Nephron (organoid): Measurements from ENCODE around the gene PSMC3.
A peak's percentile ranks its signal among the peaks of the same experiment; 100 is the strongest.

Experiments used
- H3K27ac Mint-ChIP-seq, 3 experiments: 2 replicates each; pipeline ENCODE4 v1.8.0; 2020; ENCODE audit warnings: mixed read lengths in 3 of 3, mild to moderate bottlenecking in 2 of 3, moderate library complexity in 1 of 3
- H3K27me3 Mint-ChIP-seq: 2 replicates; pipeline ENCODE4 v1.8.0; 2021; ENCODE audit warnings: low read depth, mild to moderate bottlenecking, moderate library complexity, mixed read lengths
- H3K36me3 Mint-ChIP-seq: 2 replicates; pipeline ENCODE4 v1.8.0; 2020; ENCODE audit warnings: low read depth, mixed read lengths
- H3K4me1 Mint-ChIP-seq: 2 replicates; pipeline ENCODE4 v1.8.0; 2020; ENCODE audit warnings: mixed read lengths
- H3K4me3 Mint-ChIP-seq, 3 experiments: 2 replicates each; pipeline ENCODE4 v1.8.0; 2020; ENCODE audit warnings: mild to moderate bottlenecking in 3 of 3, mixed read lengths in 3 of 3, moderate library complexity in 2 of 3
- H3K9me3 Mint-ChIP-seq: 2 replicates; pipeline ENCODE4 v1.8.0; 2020; ENCODE audit warnings: mixed read lengths
- CTCF ChIP-seq, 3 experiments: fragments of 200-600 bp; sonication (generic); IDR thresholded peaks; one replicate each; pipeline ENCODE4 v1.5.0; 2021; ENCODE audit warnings: antibody characterized with exemption in 3 of 3; ENCODE audit not compliant: unreplicated experiment in 3 of 3

PSMC3 gene

DNA sequence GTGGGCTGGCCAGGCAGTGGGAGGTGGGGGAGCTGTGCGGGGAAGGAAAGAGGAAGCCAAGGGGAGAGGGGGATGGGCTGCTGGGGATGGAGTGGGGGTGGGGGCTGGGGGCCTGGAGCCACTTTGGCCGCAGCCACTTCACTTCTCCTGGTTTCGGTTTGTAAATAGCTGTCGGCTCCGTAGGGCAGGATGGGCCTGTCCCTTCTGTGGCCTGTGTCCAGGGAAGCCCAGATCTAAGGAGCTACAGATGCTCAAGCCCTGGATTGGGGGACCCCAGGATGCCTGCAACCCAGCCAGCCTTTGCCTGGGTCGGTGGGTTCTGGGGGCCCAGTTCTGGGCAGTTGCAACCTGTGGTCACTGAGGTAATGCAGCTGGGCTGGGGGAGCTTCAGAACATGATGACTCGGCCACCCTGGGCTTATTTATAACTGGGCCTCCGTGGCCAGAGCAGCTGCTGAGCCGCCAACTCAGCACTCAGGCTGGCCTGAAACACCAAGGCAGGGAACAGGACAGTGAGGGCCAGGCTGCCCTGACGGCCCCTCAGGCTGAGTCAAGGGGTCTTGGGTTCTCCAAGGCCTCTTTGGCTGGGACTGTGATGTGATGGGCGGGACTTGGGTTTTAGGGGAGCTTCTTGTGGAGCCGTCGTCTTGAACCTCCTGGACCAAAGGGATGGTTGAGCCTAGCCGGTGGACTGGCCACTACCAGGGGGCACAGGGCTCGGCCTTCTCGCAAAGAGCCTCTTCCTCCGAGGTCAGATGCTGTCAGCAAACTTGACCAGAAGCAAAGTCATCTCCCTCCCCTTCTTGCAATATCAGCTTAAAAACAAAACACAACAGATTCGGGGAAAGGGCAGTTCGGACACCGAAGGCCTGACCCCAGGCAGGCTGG, 32.8 kb downstream of the PSMC3 start:
- TF ChIP-seq CTCF (IDR thresholded peaks at IDR 0.05; ENCODE audit: unreplicated experiment in 3 of 3) = no peak
- Mint-ChIP-seq H3K4me3 (no peak overlapping the region), H3K27ac (peak overlapping the region; percentile 56 to 79 (median 74)), H3K4me1 (peaks cover 9% of the 10 kb centered on the region), H3K9me3 (no peaks in the 10 kb centered on the region), H3K27me3 (no peaks in the 10 kb centered on the region), H3K36me3 (no peaks in the 10 kb centered on the region)

DNA sequence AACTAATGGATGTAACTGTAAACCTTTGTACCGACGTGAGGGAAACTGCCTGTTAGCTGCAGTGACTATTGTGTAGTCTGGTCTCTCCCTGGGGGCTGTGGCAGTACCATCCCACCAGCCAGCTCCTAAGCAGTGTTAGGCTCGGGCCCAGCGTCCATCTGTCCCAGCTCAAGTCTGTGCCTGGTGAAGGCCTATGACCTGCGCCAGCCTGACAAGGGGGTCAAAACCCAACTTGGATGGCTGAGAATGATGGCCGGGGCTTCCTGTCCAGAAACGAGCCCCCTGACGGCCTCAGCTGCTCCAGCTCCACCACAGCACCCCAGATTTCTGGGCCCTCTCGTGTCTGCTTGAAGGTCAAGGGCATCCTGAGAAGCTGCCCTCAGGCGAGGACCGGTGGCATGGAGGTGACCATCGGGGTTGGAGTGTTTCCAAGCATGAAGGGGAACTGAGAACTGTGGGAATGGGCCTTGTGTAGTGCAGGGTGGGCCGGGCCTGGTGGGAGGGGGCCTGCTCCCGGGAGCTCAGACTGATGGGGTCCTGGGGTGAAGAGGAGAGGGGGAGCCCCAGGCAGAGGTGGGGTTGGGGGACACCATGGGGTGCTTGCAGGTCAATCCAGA, 33.6 kb downstream of the PSMC3 start:
- H3K4me3 Mint-ChIP-seq = no peak overlapping the region
- H3K36me3 Mint-ChIP-seq = no peaks in the 10 kb centered on the region
- TF ChIP-seq CTCF (IDR thresholded peaks at IDR 0.05; ENCODE audit: unreplicated experiment in 3 of 3) = no peak
- H3K9me3 Mint-ChIP-seq = no peaks in the 10 kb centered on the region
- peaks cover 6% of the 10 kb centered on the region for H3K4me1 Mint-ChIP-seq
- H3K27me3 Mint-ChIP-seq = no peaks in the 10 kb centered on the region
- no peak overlapping the region for H3K27ac Mint-ChIP-seq

GRCh38 chr11:47391711-47392432, 34.4 kb downstream of the PSMC3 start:
- TF ChIP-seq CTCF (IDR thresholded peaks at IDR 0.05; ENCODE audit: unreplicated experiment in 3 of 3) = no peak
- peak overlapping the region in 2 of 3 experiments; percentile 42 to 74 for H3K27ac Mint-ChIP-seq
- no peaks in the 10 kb centered on the region for H3K36me3 Mint-ChIP-seq
- peaks cover 6% of the 10 kb centered on the region for H3K4me1 Mint-ChIP-seq
- H3K27me3 Mint-ChIP-seq = no peaks in the 10 kb centered on the region
- no peaks in the 10 kb centered on the region for H3K9me3 Mint-ChIP-seq
- H3K4me3 Mint-ChIP-seq = no peak overlapping the region

DNA sequence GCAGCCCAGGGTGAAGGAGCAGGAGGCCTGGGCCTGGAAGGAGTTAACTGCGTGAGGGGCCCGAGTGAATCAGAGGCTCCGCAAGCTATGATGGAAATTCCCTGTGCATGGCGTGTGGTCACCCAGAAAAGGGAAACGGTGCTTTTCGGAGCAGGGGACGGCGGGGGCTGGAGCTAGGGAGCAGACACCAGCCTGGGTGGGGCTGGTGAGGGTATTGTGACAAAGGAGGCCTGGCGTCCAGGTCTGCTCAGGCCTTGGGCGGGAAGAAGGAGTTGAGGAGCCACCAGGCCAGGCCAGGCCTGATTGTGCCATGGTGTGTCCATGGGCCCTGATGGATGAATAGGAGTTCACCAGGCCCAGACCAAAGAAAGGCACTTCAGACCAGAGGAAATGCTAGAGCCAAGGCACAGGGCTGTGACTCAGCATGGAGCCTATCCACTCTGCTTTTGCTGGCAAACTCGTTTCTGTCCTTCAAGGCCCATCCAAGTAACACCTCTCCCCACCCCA, 35.1 kb downstream of the PSMC3 start:
- Mint-ChIP-seq H3K4me3 (no peak overlapping the region), H3K4me1 (peaks cover 6% of the 10 kb centered on the region), H3K9me3 (no peaks in the 10 kb centered on the region), H3K36me3 (no peaks in the 10 kb centered on the region), H3K27ac (peak overlapping the region in 2 of 3 experiments; percentile 42 to 74), H3K27me3 (no peaks in the 10 kb centered on the region)
- TF ChIP-seq CTCF (IDR thresholded peaks at IDR 0.05; ENCODE audit: unreplicated experiment in 3 of 3) = no peak

GRCh38 chr11:47390422-47390760, 35.8 kb downstream of the PSMC3 start:
- Mint-ChIP-seq H3K27ac (peak overlapping the region in 1 of 3 experiments; percentile 42), H3K36me3 (no peaks in the 10 kb centered on the region), H3K4me3 (no peak overlapping the region), H3K27me3 (no peaks in the 10 kb centered on the region), H3K4me1 (peaks cover 6% of the 10 kb centered on the region), H3K9me3 (no peaks in the 10 kb centered on the region)
- no peak for TF ChIP-seq CTCF (IDR thresholded peaks at IDR 0.05; ENCODE audit: unreplicated experiment in 3 of 3)
